CD4-positive, alpha-beta T cell (primary cell): Measurements from ENCODE around the gene TSKU. TPM values are rescaled to one million over a fixed set of nuclear protein-coding genes. Genes with fewer than 3 reads are reported as not detected.
A peak's percentile ranks its signal among the peaks of the same experiment; 100 is the strongest.

Source experiments
- ATAC-seq: fragments of 200-7000 bp; cut with Tn5 transposase; one replicate; pipeline ENCODE4 v1.10.0; 2022; ENCODE audit warnings: mild to moderate bottlenecking; ENCODE audit not compliant: poor library complexity
- CTCF ChIA-PET: fragments of 350-600 bp; sonication (Branson Sonifier 250); formaldehyde crosslinking; loops from one replicate; lab custom pipeline; 2021; ENCODE audit warnings: antibody characterized with exemption, inconsistent platforms; lab: Charles Lee
- POLR2A ChIA-PET: fragments of 350-600 bp; sonication (Branson Sonifier 250); formaldehyde crosslinking; loops from one replicate; lab custom pipeline; 2021; ENCODE audit warnings: antibody characterized with exemption, inconsistent platforms; lab: Charles Lee
- DNase-seq, 14 experiments: peaks; one replicate each; pipeline ENCODE4 v3.0.0-alpha.2; 2013 to 2020; ENCODE audit warnings: mixed read lengths in 2 of 14
- H3K27ac ChIP-seq, 2 donors: one replicate each; pipeline versions ENCODE4 v1.5.1 to v1.7.0; 2013; ENCODE audit warnings: low read length in 2 of 2, low read depth in 1 of 2, mild to moderate bottlenecking in 1 of 2
- H3K27me3 ChIP-seq, 2 experiments: 1 replicate in 1 of 2; 2 replicates in 1 of 2; pipeline versions ENCODE4 v1.6.1 to v1.7.0; 2013; ENCODE audit warnings: low read length in 2 of 2, control low read depth in 1 of 2, mild to moderate bottlenecking in 1 of 2, moderate library complexity in 1 of 2; ENCODE audit not compliant: insufficient read depth in 2 of 2, control insufficient read depth in 1 of 2
- H3K36me3 ChIP-seq: one replicate; pipeline ENCODE4 v1.6.1; 2013; ENCODE audit warnings: low read length, control low read depth; ENCODE audit not compliant: insufficient read depth
- H3K4me1 ChIP-seq: one replicate; pipeline ENCODE4 v1.6.1; 2013; ENCODE audit warnings: low read length, control low read depth; ENCODE audit not compliant: insufficient read depth
- H3K4me3 ChIP-seq: one replicate; pipeline ENCODE4 v1.5.1; 2013; ENCODE audit warnings: mild to moderate bottlenecking, low read length, moderate library complexity
- H3K9me3 ChIP-seq, 2 experiments: 1 replicate in 1 of 2; 2 replicates in 1 of 2; pipeline versions ENCODE4 v1.6.1 to v1.7.0; 2013; ENCODE audit warnings: low read length in 2 of 2, mild to moderate bottlenecking in 2 of 2, control low read depth in 1 of 2, moderate library complexity in 1 of 2; ENCODE audit not compliant: control insufficient read depth in 1 of 2, insufficient read depth in 1 of 2
- H3K27ac Mint-ChIP-seq: one replicate; pipeline ENCODE4 v1.8.0; 2020; ENCODE audit warnings: mixed read lengths
- H3K27me3 Mint-ChIP-seq: one replicate; pipeline ENCODE4 v1.8.0; 2021; ENCODE audit warnings: mixed read lengths
- H3K36me3 Mint-ChIP-seq: one replicate; pipeline ENCODE4 v1.8.0; 2021; ENCODE audit warnings: low read depth, mixed read lengths
- H3K4me1 Mint-ChIP-seq: one replicate; pipeline ENCODE4 v1.8.0; 2021; ENCODE audit warnings: low read depth, mixed read lengths
- H3K4me3 Mint-ChIP-seq: one replicate; pipeline ENCODE4 v1.8.0; 2020; ENCODE audit warnings: mild to moderate bottlenecking, mixed read lengths
- H3K9me3 Mint-ChIP-seq: one replicate; pipeline ENCODE4 v1.8.0; 2020; ENCODE audit warnings: mixed read lengths
- intact Hi-C, 2 experiments: fragments of 100-400 bp; cut with DNase I in 1 of 2; cut with micrococcal nuclease in 1 of 2; formaldehyde crosslinking; loops; one replicate each; pipeline versions ENCODE4 v1.15.1 to v1.9.0; 2023 to 2025; cut with DNase I, micrococcal nuclease
- total RNA-seq, 174 experiments: library from RNA in 2 of 174; stranded (reverse) in 2 of 174; gene quantifications; one replicate each; pipeline ENCODE4 v1.2.3 and lab custom pipeline; 2021 to 2026
- TF ChIP-seq, protein P1 (sequence below): fragments of 200-600 bp; IDR thresholded peaks from one replicate; pipeline ENCODE4 v1.8.0; 2022; ENCODE audit warnings: antibody characterized with exemption, mild to moderate bottlenecking

The TSKU gene
- total RNA-seq, 2 experiments from 2014 or later: 0.06 TPM; not detected in 1

DNA sequence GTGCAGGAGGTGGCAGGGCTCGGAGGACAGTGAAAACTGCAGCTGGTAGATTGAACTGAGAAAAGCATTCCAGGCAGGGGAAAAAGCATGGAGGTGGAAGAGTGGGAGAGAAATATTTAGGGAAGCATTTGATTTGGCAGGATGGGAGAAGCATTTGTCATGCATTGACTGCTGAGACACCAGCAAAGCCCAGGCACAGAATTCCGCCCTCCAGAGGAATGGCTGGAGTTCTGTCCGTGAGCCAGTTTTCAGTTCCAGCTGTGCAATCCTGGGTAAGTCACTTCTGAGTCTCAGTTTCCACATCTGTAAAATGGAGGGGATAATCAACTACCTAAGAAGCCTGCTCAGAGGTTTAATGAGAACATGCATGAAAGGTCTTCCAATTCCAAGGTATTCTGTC is 4.3 kb upstream of the TSKU start:
- TF ChIP-seq, protein P1, sequence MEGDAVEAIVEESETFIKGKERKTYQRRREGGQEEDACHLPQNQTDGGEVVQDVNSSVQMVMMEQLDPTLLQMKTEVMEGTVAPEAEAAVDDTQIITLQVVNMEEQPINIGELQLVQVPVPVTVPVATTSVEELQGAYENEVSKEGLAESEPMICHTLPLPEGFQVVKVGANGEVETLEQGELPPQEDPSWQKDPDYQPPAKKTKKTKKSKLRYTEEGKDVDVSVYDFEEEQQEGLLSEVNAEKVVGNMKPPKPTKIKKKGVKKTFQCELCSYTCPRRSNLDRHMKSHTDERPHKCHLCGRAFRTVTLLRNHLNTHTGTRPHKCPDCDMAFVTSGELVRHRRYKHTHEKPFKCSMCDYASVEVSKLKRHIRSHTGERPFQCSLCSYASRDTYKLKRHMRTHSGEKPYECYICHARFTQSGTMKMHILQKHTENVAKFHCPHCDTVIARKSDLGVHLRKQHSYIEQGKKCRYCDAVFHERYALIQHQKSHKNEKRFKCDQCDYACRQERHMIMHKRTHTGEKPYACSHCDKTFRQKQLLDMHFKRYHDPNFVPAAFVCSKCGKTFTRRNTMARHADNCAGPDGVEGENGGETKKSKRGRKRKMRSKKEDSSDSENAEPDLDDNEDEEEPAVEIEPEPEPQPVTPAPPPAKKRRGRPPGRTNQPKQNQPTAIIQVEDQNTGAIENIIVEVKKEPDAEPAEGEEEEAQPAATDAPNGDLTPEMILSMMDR: no peak
- DNase-seq (no peak), ATAC-seq (no peak)
- POLR2A ChIA-PET: no interaction called here
- H3K36me3 ChIP-seq: no peaks in the 10 kb centered on the region
- H3K27ac ChIP-seq: no peak overlapping the region
- H3K9me3 ChIP-seq: peaks cover 11 to 21% of the 10 kb centered on the region in 2 experiments
- Mint-ChIP-seq H3K36me3 (peaks cover 8% of the 10 kb centered on the region), H3K9me3 (peaks cover 15% of the 10 kb centered on the region), H3K27me3 (peaks cover 51% of the 10 kb centered on the region), H3K4me3 (no peak overlapping the region), H3K27ac (no peak overlapping the region), H3K4me1 (no peaks in the 10 kb centered on the region)
- no peak overlapping the region for H3K4me3 ChIP-seq
- intact Hi-C loops: no loop called here
- CTCF ChIA-PET: no interaction called here
- peaks cover 9 to 25% of the 10 kb centered on the region in 2 experiments for H3K27me3 ChIP-seq
- peaks cover 12% of the 10 kb centered on the region for H3K4me1 ChIP-seq

DNA sequence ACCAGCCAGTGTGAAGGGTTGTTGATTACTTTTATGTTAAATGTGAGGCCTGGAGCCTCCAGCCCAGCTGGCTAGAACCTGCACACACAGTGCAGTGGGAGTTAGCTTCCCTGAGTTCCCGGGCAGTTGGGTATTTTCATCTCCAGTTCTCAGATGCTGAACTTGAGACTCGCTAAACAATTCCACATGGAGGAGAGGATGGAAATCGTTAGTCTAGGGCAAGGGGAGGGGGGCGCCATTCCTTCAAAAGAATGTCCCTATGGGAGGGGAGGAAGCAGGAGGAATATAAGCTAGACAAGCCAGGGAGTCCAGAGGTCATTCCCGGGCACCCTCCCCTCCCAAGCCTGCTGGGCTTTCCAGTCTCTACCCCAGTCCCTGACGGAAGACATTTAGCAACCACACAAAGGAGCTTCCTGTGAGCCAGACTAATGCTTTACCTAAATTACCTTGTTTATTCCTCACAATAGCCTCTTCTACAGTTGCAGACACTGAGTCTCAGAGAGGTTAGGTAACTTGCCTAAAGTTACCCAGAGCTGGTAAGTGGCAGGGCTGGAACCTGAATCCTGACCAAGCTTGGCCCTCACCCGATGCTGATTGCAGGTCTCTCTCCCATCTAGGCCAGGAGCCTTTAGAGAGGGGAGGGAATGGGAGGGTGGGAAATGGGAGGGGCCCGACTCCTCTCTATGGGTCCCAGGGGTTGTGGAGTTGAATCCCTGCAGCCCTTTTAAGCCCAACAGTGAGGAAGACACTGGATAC is 1.9 kb upstream of the TSKU start:
- Histone ChIP-seq H3K27ac (no peak overlapping the region), H3K4me1 (peaks cover 20% of the 10 kb centered on the region), H3K9me3 (peaks cover 8 to 10% of the 10 kb centered on the region in 2 experiments), H3K27me3 (peaks cover 24 to 41% of the 10 kb centered on the region in 2 experiments), H3K36me3 (no peaks in the 10 kb centered on the region), H3K4me3 (no peak overlapping the region)
- no peak overlapping the region for H3K27ac Mint-ChIP-seq
- DNase-seq (no peak), ATAC-seq (no peak)
- peaks cover 66% of the 10 kb centered on the region for H3K27me3 Mint-ChIP-seq
- H3K9me3 Mint-ChIP-seq: peaks cover 13% of the 10 kb centered on the region
- CTCF ChIA-PET: no interaction called here
- intact Hi-C loops: no loop called here
- peak overlapping the region; percentile 52 for H3K4me3 Mint-ChIP-seq
- peaks cover 8% of the 10 kb centered on the region for H3K36me3 Mint-ChIP-seq
- TF ChIP-seq, protein P1: no peak
- H3K4me1 Mint-ChIP-seq: no peaks in the 10 kb centered on the region
- POLR2A ChIA-PET: no interaction called here

DNA sequence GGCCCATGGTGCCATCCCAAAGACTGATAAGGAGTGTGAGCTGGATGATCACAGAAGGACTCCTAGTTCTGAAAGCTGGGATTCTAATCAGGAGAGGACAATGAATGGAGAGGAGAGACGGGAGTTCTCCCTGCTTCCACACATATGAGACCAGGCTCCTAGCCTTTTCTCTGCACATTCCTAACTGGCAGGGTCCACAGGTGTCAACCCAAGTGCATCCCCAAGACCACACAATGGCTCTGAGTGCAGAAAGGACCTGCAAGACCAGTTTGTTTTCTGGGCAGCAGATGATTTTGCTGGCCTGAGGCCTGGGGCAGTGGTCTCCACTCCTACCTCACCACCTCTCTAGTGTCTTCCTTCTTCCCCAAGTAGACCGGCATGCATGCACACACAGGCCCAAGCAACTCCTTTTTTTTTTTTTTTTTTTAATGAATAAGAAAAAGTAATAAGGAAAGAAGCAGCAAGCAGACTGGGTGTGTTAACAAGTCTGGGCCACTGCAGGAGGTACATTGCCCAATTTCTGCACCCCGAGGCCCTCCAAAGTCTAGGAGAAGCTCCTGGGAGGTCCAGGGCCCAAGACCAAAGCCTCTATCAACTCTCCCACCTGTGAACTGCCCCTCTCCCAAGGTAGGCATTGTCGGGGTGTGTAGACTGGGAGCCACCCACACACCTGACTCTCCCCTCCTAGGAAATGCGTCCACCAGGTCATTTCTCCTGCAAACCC is 1.2 kb upstream of the TSKU start:
- peaks cover 20% of the 10 kb centered on the region for H3K4me1 ChIP-seq
- TF ChIP-seq, protein P1: no peak
- Mint-ChIP-seq H3K9me3 (peaks cover 7% of the 10 kb centered on the region), H3K4me1 (no peaks in the 10 kb centered on the region), H3K36me3 (peaks cover 1% of the 10 kb centered on the region), H3K27ac (no peak overlapping the region), H3K27me3 (peaks cover 67% of the 10 kb centered on the region), H3K4me3 (peak overlapping the region; percentile 78)
- H3K27me3 ChIP-seq: peaks cover 25 to 41% of the 10 kb centered on the region in 2 experiments
- no peak overlapping the region for H3K27ac ChIP-seq
- ChIA-PET POLR2A (no interaction called here), CTCF (no interaction called here)
- no peak for DNase-seq
- H3K36me3 ChIP-seq: no peaks in the 10 kb centered on the region
- intact Hi-C loops: no loop called here
- ATAC-seq: no peak
- H3K4me3 ChIP-seq: no peak overlapping the region
- peaks cover 2 to 8% of the 10 kb centered on the region in 2 experiments for H3K9me3 ChIP-seq
